ENCODE data around the gene TAF7L. TPM values are rescaled to one million over a fixed set of nuclear protein-coding genes. Genes with fewer than 3 reads are reported as not detected.

Gene TAF7L
- polyA plus RNA-seq, 4 donors = 0.28 to 0.84 (median 0.67) TPM

- DNase-seq (ENCODE audit: low read depth in 4 of 4, low spot score in 2 of 4) = no peak
Observed at GRCh38 chrX:101223226-101223625, 67.9 kb downstream of the TAF7L start.

GRCh38 chrX:101220662-101221260 is 70.4 kb downstream of the TAF7L start:
- DNase-seq (ENCODE audit: low read depth in 4 of 4, low spot score in 2 of 4) = no peak

GRCh38 chrX:101219864-101220346 is 71.2 kb downstream of the TAF7L start:
- DNase-seq (ENCODE audit: low read depth in 4 of 4, low spot score in 2 of 4) = no peak

- DNase-seq (ENCODE audit: low read depth in 4 of 4, low spot score in 2 of 4) = no peak
Observed at GRCh38 chrX:101219116-101219863, 71.8 kb downstream of the TAF7L start, which contains the start of gene DRP2. Gene DRP2, plus strand, starts transcription at chrX:101219786. Its CDS starts 11,862 bp downstream, at chrX:101231648.

Other genes with a start within 250 kb of the TAF7L start
- 10 to 100 TPM; 10.1 to 12.6 (median 12.2) TPM for gene TRMT2B, start 239.2 kb downstream of the TAF7L start, polyA plus RNA-seq (ENCODE audit: insufficient read length in 4 of 4)
- gene TMEM35A, start 212.5 kb downstream of the TAF7L start, polyA plus RNA-seq (ENCODE audit: insufficient read length in 4 of 4) = 1 to 10 TPM; 7.2 to 9.7 (median 8.5) TPM
- 1 to 10 TPM; 7.3 to 9.9 (median 8.4) TPM for gene CENPI, start 193.1 kb downstream of the TAF7L start, polyA plus RNA-seq (ENCODE audit: insufficient read length in 4 of 4)
- gene DRP2, start 71.5 kb downstream of the TAF7L start, polyA plus RNA-seq (ENCODE audit: insufficient read length in 4 of 4) = 1 to 10 TPM; 1.5 to 2.2 (median 2.2) TPM
- 10 to 100 TPM; 17.9 to 22.4 (median 19.2) TPM for gene TIMM8A, start 57.4 kb upstream of the TAF7L start, polyA plus RNA-seq (ENCODE audit: insufficient read length in 4 of 4)
- gene BTK, start 94.9 kb upstream of the TAF7L start, polyA plus RNA-seq (ENCODE audit: insufficient read length in 4 of 4) = 1 to 10 TPM; 1.8 to 2.8 (median 2.4) TPM
- 1,000 to 10,000 TPM in 3 of 4 donors, 100 to 1,000 TPM in 1; 980 to 1,573 (median 1,128) TPM for gene RPL36A, start 99.7 kb upstream of the TAF7L start, polyA plus RNA-seq (ENCODE audit: insufficient read length in 4 of 4)
- 10 to 100 TPM; 29.8 to 38.8 (median 31.8) TPM for gene GLA, start 116.6 kb upstream of the TAF7L start, polyA plus RNA-seq (ENCODE audit: insufficient read length in 4 of 4)
- gene HNRNPH2, start 116.9 kb upstream of the TAF7L start, polyA plus RNA-seq (ENCODE audit: insufficient read length in 4 of 4) = 100 to 1,000 TPM; 106 to 165 (median 136) TPM
- 10 to 100 TPM; 15.9 to 34.7 (median 25.6) TPM for gene ARMCX4, start 194.1 kb upstream of the TAF7L start, polyA plus RNA-seq (ENCODE audit: insufficient read length in 4 of 4)

Data from left renal cortex interstitium (tissue), 4 donors.